COR-L47 (cell line): Measurements from ENCODE around the gene PNKP.

Experiments
- DNase-seq: peaks from one replicate; lab custom pipeline; 2025; lab: John Stamatoyannopoulos, UW

PNKP gene

GRCh38 chr19:49860336-49861102 is 6.9 kb downstream of the PNKP start:
- no peak for DNase-seq

- no peak for DNase-seq
These were observed 7.6 kb downstream of the PNKP start for GRCh38 chr19:49859682-49860335.

- DNase-seq: no peak
These were observed 9.0 kb downstream of the PNKP start for GRCh38 chr19:49858088-49858985.

GRCh38 chr19:49857838-49858087 is 9.6 kb downstream of the PNKP start:
- no peak for DNase-seq

- no peak for DNase-seq
These were observed 10.1 kb downstream of the PNKP start for GRCh38 chr19:49857061-49857837.

GRCh38 chr19:49856574-49857021 is 10.8 kb downstream of the PNKP start:
- DNase-seq: no peak

GRCh38 chr19:49855676-49856573 is 11.5 kb downstream of the PNKP start:
- DNase-seq: no peak

GRCh38 chr19:49855277-49855675 is 12.1 kb downstream of the PNKP start:
- no peak for DNase-seq

GRCh38 chr19:49854378-49855263 is 12.8 kb downstream of the PNKP start:
- DNase-seq: no peak

GRCh38 chr19:49853852-49854377 is 13.5 kb downstream of the PNKP start:
- DNase-seq: no peak

- no peak for DNase-seq
These were observed 14.7 kb downstream of the PNKP start for GRCh38 chr19:49852631-49853126.

- DNase-seq: peak; percentile 32
These were observed 15.7 kb downstream of the PNKP start for GRCh38 chr19:49851456-49852259.

- peak; percentile 87 for DNase-seq
These were observed 16.7 kb downstream of the PNKP start, which contains the start of gene PTOV1 for GRCh38 chr19:49850487-49851342. TSS of gene PTOV1 (plus strand) at chr19:49851159.

- no peak for DNase-seq
These were observed 17.2 kb downstream of the PNKP start for GRCh38 chr19:49850221-49850486.

GRCh38 chr19:49849433-49850220 is 17.7 kb downstream of the PNKP start:
- no peak for DNase-seq

GRCh38 chr19:49848938-49849337 is 18.4 kb downstream of the PNKP start:
- DNase-seq: no peak
